HUES64 (cell line): ENCODE results near the gene GFER.
A peak's percentile ranks its signal among the peaks of the same experiment; 100 is the strongest.
"Not testable (repeated sequence)": the region's sequence is repeated elsewhere in the genome, so short reads cannot be mapped to it uniquely, and the experiment has no call there.

Experiments
- H3K27ac ChIP-seq: 2 replicates; pipeline ENCODE4 v1.7.0; 2013; ENCODE audit warnings: low read depth, low read length, inconsistent platforms
- H3K27me3 ChIP-seq: 2 replicates; pipeline ENCODE4 v1.6.1; 2013; ENCODE audit warnings: mild to moderate bottlenecking, low read length; ENCODE audit not compliant: insufficient read depth
- H3K36me3 ChIP-seq: 2 replicates; pipeline ENCODE4 v1.6.1; 2013; ENCODE audit warnings: mild to moderate bottlenecking, low read length; ENCODE audit not compliant: insufficient read depth
- H3K4me1 ChIP-seq: 2 replicates; pipeline ENCODE4 v1.6.1; 2013; ENCODE audit warnings: mild to moderate bottlenecking, low read length, moderate library complexity; ENCODE audit not compliant: insufficient read depth
- H3K4me3 ChIP-seq: 2 replicates; pipeline ENCODE4 v1.5.1; 2013; ENCODE audit warnings: mild to moderate bottlenecking, low read length, moderate library complexity
- H3K9ac ChIP-seq: 2 replicates; pipeline ENCODE4 v1.6.1; 2013; ENCODE audit warnings: mild to moderate bottlenecking, low read depth, low read length
- H3K9me3 ChIP-seq: 2 replicates; pipeline ENCODE4 v1.6.1; 2013; ENCODE audit warnings: low read depth, low read length; ENCODE audit not compliant: insufficient read depth
- WGBS: fragments of 150-250, 120-280 bp; methylation state at CpG from one replicate; pipeline ENCODE4 v1.1.7; 2013; ENCODE audit warnings: missing lambda C conversion rate; 5-methylcytosine and 5-hydroxymethylcytosine counted together

The GFER gene

DNA sequence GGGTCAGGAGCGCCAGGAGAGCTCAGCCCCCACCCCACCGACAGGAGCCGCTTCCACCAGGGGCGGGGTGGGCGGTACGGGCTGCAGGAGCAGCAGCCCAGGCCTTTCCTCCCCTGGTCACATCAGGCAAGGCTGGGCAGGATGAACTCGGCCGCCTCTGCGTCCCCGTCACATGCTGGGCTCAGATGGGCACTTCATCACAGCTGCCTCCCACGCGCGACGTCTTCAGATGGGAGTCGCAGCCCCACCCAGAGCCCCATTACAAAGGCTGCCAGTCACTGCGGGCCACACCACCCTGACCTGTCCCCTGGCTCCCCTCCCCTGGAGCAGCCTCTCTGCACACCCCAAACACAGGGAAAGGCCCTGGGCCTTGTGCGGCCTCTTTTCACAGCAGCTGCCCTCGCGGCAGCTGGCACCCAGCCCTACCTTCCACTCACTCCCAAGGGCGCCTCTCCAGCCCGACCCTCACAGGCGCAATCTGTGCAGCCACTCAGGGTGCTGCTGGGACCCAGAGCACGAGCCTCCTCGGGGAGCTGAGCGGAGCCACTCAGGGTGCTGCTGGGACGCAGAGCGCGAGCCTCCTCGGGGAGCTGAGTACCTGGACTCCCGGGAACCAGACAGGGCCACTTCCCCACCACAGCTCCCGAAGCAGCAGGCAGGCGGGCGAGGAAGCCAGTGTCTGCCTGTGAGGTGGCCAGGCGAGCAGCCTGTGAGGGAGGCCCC is 21.0 kb downstream of the GFER start:
- Histone ChIP-seq H3K27me3 (no peaks in the 10 kb centered on the region), H3K27ac (peak overlapping the region; percentile 74; the same call in 1 of the 2 replicates), H3K9ac (no peak overlapping the region), H3K4me3 (no peak overlapping the region), H3K36me3 (peaks cover 43% of the 10 kb centered on the region), H3K4me1 (peaks cover 14% of the 10 kb centered on the region; the same call in 1 of the 2 replicates), H3K9me3 (no peaks in the 10 kb centered on the region)
- 90% methylated on average over 34 of the region's 34 CpGs for WGBS

DNA sequence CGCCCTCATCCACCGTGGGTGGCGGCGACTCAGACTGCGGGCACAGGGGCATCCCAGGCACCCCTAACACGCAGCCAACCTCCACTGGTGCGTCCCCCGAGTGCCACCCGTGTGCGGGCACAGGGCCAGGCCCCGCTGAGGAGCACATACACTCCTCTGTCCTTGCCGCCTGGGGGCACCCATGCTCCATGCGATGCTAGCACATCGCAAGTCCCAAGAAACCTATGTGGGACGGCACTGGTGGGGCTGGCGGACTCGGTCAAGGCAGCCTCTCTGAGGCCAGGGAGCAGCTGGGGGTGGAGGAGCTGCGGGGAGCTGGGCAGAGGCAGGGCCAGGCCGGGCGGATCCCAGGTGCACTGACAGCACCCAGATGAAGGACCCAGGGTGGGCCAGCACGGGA is 21.7 kb downstream of the GFER start:
- no peak overlapping the region for H3K9ac ChIP-seq
- H3K27me3 ChIP-seq, result no peaks in the 10 kb centered on the region
- no peak overlapping the region for H3K27ac ChIP-seq
- H3K9me3 ChIP-seq, result no peaks in the 10 kb centered on the region
- H3K4me1 ChIP-seq, result peaks cover 19% of the 10 kb centered on the region; the same call in 1 of the 2 replicates
- WGBS, result 92% methylated on average over 21 of the region's 21 CpGs
- no peak overlapping the region for H3K4me3 ChIP-seq
- peaks cover 37% of the 10 kb centered on the region for H3K36me3 ChIP-seq

DNA sequence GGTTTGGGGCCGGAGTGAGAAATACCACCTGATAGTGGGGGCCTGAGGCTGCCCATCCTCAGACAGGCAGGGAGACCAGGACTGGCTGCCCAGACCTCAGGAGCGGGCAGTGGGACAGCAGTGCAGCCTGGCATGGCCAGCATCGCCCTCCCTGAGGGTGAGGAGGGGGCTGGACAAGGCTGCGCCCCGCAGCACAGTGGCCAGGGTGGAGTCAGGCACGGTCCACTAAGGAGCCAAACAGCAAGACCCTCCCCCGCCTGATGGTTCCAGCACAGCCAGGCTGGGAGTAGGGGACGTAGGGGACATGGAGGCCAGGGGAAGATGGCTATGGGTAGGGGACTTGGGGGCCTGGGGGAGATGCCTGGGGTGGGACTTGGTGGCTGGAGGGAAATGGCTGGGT is 22.3 kb downstream of the GFER start:
- peaks cover 30% of the 10 kb centered on the region for H3K36me3 ChIP-seq
- H3K27me3 ChIP-seq, result no peaks in the 10 kb centered on the region
- H3K4me1 ChIP-seq, result peaks cover 19% of the 10 kb centered on the region; the same call in 1 of the 2 replicates
- 91% methylated on average over 8 of the region's 8 CpGs for WGBS
- H3K27ac ChIP-seq, result no peak overlapping the region
- no peaks in the 10 kb centered on the region for H3K9me3 ChIP-seq
- no peak overlapping the region for H3K9ac ChIP-seq
- no peak overlapping the region for H3K4me3 ChIP-seq

DNA sequence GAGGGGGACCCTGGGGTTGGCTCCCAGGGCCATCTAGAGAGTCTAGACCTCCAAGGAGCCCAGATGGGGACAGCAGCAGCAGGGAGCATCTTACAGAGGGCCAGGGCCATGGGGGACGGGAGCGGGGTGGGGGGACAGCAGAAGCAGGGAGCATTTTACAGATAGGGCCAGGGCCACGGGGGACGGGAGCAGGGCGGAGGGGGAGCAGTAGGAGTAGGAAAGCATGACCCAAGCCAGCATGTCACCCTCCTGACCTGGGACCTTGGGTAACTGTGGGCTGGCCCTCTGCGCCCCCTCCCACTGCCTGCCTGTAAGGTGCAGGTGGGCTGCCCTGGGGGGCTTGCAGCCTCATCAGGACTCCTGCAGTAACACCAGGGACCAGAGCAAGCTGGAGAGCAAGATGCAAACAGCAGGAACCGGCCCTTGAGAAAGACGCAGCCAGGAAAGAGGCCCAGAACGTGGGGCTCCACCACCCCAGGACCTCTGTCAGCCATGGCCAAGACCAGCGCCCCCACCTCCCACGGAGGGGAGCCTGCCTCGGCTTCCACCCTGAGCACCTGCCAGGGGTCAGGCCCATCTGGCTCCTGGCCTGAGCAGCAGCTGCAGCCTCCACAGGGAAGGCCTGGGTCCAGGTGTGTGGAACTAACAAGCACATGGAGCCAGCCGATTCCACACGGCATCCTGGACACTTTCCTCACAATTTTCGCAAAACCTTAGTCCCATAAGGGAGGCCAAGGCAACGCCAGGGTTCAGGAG is 23.3 kb downstream of the GFER start:
- 92% methylated on average over 16 of the region's 16 CpGs for WGBS
- H3K9ac ChIP-seq, result peak overlapping the region; percentile 36; the same call in 1 of the 2 replicates
- peaks cover 21% of the 10 kb centered on the region for H3K36me3 ChIP-seq
- no peak overlapping the region for H3K27ac ChIP-seq
- H3K27me3 ChIP-seq, result no peaks in the 10 kb centered on the region
- peaks cover 19% of the 10 kb centered on the region; the same call in 1 of the 2 replicates for H3K4me1 ChIP-seq
- no peaks in the 10 kb centered on the region for H3K9me3 ChIP-seq
- H3K4me3 ChIP-seq, result peak overlapping the region; percentile 96; the same call in 1 of the 2 replicates

DNA sequence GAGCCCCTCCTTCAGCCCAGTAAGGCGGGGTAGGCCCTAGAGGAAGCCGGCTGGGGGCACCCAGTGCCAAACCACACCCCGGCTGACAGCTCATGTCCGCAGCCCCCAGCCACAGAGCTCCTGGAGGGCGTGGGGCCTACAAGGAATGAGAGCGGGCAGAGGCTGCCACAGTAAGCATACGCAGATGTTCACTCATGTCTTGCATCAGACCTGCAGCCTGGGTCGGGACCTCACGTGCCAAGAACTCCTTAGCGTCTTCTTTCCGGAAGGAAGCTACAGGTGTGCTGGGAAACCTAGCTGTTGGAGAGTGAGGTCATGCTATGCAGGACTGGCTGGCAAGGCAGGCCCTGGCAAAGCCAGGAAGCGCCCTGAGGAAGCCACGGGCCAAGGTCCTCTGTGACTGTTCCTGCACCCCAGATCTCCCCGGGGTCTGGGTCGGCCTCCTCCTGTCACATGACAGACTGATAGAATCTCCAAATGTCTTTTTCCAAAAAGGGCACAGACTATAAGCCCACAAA is 24.1 kb downstream of the GFER start:
- WGBS, result 91% methylated on average over 15 of the region's 15 CpGs
- H3K36me3 ChIP-seq, result peaks cover 13% of the 10 kb centered on the region
- no peak overlapping the region for H3K9ac ChIP-seq
- H3K27ac ChIP-seq, result no peak overlapping the region
- peak overlapping the region; percentile 96 for H3K4me3 ChIP-seq
- H3K4me1 ChIP-seq, result peaks cover 19% of the 10 kb centered on the region; the same call in 1 of the 2 replicates
- no peaks in the 10 kb centered on the region for H3K27me3 ChIP-seq
- no peaks in the 10 kb centered on the region for H3K9me3 ChIP-seq

DNA sequence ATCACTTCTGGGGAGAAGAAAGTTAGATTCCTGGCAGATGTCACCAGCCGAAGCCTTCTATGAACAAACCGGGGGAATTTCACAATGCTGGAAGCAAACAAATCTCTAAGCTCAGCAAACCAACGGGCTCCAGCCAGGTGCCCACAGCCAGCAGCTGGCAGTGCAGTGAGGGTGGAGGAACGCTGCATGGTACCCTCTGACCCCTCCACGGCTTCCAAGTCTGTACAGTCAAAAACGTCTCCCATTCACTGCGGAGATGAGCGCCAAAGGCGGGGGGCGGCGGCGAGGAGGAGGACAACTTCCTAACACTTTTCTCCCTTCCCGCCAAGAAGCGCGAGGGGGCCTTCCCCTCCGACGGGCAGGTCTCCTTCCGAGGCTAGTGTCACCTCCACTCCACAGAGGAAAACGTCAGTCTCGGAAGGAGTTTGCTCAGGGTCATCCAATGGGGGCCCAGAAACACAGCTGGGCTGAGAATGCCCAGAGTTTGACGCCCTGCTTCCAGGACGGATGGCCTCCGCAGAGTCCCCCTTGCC is 24.7 kb downstream of the GFER start:
- Histone ChIP-seq H3K4me3 (peak overlapping the region; percentile 96), H3K9ac (peak overlapping the region; percentile 92), H3K27ac (peak overlapping the region; percentile 73; the same call in 1 of the 2 replicates), H3K27me3 (no peaks in the 10 kb centered on the region), H3K9me3 (no peaks in the 10 kb centered on the region), H3K36me3 (peaks cover 7% of the 10 kb centered on the region), H3K4me1 (peaks cover 19% of the 10 kb centered on the region; the same call in 1 of the 2 replicates)
- 12% methylated on average over 23 of the region's 23 CpGs for WGBS

DNA sequence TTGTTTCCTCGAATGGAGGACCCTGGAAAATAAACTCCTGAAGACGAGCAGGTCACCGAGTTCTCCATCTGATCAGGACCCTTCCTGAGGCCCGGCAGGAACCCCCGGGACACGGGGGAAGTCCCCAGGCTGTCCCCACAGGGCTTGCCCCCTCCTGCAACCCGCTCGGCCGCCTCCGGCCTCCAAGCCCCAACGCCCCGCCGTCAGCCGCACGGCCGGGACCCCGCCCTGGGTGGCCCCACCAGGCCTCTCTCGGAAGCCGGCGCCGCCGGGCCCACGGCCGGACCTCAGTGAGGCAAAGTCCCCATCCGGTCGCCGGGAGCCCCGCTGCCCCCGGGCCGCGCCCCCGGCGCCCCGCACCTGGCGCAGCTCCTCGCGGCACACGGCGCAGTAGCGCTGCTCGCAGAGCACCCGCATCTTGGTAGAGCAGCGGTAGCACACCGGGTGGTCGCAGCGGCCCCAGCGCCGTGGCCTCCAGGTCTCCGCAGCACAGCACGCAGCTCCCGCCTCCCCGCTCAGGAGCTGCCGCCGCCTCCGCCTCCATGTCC is 25.2 kb downstream of the GFER start:
- Histone ChIP-seq H3K4me3 (peak overlapping the region; percentile 96), H3K36me3 (peaks cover 7% of the 10 kb centered on the region), H3K9ac (peak overlapping the region; percentile 92), H3K27me3 (no peaks in the 10 kb centered on the region), H3K4me1 (peaks cover 17% of the 10 kb centered on the region; the same call in 1 of the 2 replicates), H3K9me3 (no peaks in the 10 kb centered on the region), H3K27ac (peak overlapping the region; percentile 73; the same call in 1 of the 2 replicates)
- under 1% methylated on average over 55 of the region's 55 CpGs for WGBS

DNA sequence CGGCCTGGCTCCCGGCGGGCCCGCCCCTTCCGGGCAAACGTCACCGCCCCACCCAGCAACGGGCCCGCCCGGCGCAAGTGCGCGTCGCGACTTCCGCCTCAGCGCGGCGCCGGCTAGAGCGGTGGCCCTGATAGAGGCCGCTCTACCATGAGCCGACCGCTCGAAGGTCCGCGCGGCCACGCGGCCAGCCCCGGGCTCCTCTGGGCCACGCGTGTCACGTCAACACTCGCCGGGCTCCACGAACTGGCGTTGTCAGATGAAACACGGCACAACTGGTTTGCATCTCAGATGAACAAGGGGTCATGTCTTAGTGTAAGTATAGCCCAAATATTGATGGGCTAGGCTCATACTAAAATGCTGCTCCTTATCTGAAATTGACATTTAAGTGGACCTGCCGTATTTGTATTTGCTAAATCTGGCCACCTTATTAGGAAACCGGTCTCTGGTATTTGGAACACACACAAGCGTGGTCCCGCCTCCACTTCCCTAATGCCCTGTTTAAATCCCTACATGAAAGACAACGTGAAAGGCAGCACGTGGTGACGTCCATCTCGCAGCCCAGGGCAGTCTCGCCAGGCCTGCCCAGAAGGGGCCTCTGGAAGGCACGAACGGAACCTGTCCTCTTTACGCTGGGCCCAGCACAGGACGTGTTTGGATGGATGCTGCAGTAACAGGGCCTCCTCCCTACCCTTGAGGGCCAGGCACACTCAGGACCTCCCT is 26.0 kb downstream of the GFER start, which contains the start of gene ZNF598:
TSS of gene ZNF598 (minus strand) at position 31 of the 720 bp plus-strand sequence.
- Histone ChIP-seq H3K9ac (peak within 1 kb of the TSS; percentile 92), H3K4me1 (peaks cover 14% of the 10 kb centered on the region; the same call in 1 of the 2 replicates), H3K9me3 (no peaks in the 10 kb centered on the region), H3K36me3 (peaks cover 7% of the 10 kb centered on the region), H3K4me3 (peak within 1 kb of the TSS; percentile 96), H3K27me3 (no peaks in the 10 kb centered on the region), H3K27ac (peak within 1 kb of the TSS; percentile 81)
- 4% methylated on average over 52 of the region's 52 CpGs for WGBS

DNA sequence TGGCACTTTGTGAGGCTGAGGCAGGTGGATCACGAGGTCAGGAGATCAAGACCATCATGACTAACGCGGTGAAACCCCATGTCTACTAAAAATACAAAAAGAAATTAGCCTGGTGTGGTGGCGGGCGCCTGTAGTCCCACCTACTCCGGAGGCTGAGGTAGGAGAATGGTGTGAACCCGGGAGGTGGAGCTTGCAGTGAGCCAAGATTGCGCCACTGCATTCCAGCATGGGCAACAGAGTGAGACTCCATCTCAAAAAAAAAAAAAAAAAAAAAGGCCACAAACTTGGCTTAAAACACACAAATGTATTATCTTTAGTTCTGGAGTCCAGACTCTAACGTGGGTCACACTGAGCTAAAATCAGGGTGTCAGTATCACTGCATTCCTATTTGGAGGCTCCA is 27.7 kb downstream of the GFER start:
- not testable (repeated sequence) for H3K27me3 ChIP-seq, H3K9me3 ChIP-seq, H3K27ac ChIP-seq, H3K9ac ChIP-seq, H3K36me3 ChIP-seq, H3K4me3 ChIP-seq
- peaks cover 14% of the 10 kb centered on the region; the same call in 1 of the 2 replicates for H3K4me1 ChIP-seq
- WGBS, result 90% methylated on average over 9 of the region's 9 CpGs

DNA sequence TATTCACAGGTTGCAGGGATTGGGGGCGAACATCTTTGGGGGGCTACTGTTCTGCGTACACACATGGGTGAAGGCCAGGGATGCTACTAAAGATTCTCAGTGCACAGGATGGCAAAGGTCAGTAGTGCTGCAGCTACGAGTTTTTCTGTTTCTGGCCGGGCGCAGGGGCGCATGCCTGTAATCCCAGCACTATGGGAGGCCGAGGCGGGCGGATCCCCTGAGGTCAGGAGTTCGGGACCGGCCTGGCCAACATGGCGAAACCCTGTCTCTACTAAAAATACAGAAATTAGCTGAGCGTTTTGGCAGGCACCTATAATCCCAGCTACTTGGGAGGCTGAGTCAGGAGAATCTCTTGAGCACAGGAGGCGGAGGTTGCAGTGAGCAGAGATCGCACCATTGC is 29.5 kb downstream of the GFER start:
- WGBS, result 95% methylated on average over 15 of the region's 15 CpGs
- H3K9me3 ChIP-seq, result no peaks in the 10 kb centered on the region
- no peak overlapping the region for H3K4me3 ChIP-seq
- no peaks in the 10 kb centered on the region for H3K36me3 ChIP-seq
- no peak overlapping the region for H3K9ac ChIP-seq
- H3K27ac ChIP-seq, result no peak overlapping the region
- H3K4me1 ChIP-seq, result peaks cover 7% of the 10 kb centered on the region; the same call in 1 of the 2 replicates
- H3K27me3 ChIP-seq, result peaks cover 10% of the 10 kb centered on the region
